ENCODE data around the gene TLR9.

DNA sequence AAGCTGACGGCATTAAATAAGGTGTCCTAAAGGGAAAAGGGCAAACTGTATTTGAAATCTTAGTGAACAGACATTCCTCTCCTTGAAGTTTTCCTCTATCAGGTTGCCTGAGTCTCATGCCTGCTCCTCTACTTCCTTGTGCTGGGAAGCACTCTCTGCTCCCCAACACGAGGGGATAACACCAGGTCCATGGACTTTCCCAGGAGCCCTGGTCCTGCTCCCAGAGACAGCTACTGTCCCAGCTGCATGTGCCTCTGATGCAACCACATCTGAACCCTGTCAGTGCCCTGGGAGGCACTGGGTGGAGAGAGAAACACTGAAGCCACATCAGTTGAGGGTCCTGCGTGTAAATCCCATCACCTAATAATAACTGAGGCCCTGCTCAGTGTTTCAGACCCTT is 7.4 kb downstream of the TLR9 start:
- no peak for TF ChIP-seq POLR2AphosphoS5 (IDR thresholded peaks at IDR 0.05; ENCODE audit: low read depth, low read length)
- no peak for TF ChIP-seq POLR2A (IDR thresholded peaks at IDR 0.05; ENCODE audit: low read depth, low read length)
- no peak for TF ChIP-seq TAF1 (IDR thresholded peaks at IDR 0.05; ENCODE audit: borderline replicate concordance, low read depth, low read length)

Data from GM12892 (cell line).